Hepatic stellate cell (primary cell): ENCODE data around the gene PTPN9.
"Not testable (repeated sequence)": the region's sequence is repeated elsewhere in the genome, so short reads cannot be mapped to it uniquely, and the experiment has no call there.

ENCODE experiments used
- DNase-seq: peaks from one replicate; pipeline ENCODE4 v3.0.0; 2011; ENCODE audit warnings: low spot score

The PTPN9 gene

DNA sequence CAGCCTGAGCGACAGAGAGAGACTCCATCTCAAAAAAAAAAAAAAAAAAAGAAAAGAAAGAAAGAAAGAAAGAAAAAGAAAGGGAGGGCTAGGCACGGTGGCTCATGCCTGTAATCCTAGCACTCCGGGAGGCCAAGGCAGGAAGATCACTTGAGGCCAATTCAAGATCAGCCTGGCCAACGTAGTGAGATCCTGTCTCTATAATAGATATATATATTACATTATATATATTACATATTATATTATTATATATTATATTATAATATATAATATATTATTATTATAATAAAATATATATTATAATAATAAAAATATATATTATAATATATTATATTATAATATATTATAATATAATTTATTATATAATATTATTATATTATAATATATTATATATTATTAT, 48.9 kb downstream of the PTPN9 start:
- DNase-seq = no peak

DNA sequence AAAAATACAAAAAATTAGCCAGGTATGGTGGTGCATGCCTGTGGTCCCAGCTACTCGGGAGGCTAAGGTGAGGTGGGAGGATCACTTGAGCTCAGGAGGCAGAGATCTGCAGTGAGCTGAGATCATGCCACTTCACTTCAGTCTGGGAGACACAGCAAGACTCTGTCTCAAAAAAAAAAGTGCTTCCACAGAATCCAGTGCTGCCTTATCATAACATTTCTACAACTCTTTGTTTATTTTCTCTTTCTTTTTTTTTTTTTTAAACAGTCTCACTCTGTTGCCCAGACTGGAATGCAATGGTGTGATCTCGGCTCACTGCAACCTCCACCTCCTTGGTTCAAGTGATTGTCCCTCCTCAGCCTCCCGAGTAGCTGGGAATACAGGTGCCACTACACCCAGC, 53.4 kb downstream of the PTPN9 start:
- peak; percentile 27 for DNase-seq

DNA sequence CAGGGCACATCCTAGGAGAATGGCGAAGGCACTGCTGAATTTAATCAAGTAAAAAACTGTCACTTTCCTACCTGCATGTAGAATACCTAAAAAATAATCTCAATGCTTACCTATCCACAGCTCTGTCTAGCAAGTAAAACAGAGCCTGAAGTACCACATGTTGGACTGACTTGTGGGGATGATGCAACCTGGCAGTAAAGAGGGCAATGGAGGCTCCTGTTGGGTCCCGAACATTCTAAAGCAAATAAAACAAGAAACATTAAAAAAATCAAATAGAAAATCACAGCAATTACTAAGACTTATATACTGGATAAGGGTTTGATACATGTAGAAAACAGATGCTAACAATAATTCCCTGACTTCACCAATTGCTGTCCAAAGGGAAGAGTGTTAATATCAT, 56.1 kb downstream of the PTPN9 start:
- DNase-seq = no peak

- DNase-seq = no peak
Observed at GRCh38 chr15:75517233-75517632, 61.9 kb downstream of the PTPN9 start.

DNA sequence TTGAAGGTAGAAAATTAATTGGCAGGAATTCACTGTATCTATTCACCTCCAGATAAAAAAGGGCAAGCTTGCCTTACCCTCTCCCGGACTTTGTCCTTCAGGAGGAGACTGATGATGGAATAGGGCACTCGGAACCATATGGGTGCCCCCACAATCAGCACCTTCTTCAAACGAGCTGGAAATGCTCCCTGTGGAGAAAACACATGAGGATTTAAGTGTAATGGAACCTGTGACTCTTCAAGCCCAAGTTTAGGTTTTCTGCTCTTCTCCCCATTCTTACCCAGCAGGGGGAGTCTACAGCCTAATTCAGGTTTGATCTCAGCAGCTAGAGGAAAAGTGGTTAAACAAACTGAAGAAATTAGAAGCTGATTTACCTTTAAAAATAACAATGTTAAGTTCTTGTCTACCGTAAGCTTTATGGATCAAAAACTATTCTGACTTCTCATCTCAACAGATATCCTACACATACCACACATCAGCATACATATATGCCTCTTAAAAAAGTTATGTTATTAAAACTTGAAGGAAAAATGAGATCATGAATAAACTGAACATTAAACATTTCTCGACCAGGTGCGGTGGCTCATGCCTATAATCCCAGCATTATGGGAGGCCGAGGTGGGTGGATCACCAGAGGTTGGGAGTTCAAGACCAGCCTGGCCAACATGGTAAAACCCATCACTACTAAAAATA, 70.1 kb downstream of the PTPN9 start:
- DNase-seq = peak; percentile 42

DNA sequence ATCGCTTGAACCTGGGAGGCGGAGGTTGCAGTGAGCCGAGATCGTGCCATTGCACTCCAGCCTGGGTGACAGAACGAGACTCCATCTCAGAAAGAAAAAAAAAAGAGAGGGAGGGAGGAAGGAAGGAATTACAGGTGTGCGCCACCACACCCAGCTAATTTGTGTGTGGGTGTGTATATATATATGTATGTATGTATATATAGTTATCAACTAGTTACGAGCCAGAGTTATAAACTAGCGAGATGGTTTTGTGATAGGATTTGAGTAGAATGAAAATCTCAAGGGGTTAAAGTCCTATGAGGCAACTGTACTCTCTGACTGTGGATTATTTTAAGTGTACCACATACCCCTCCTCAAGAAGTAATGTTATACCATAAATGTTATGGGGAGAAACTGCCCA, 76.8 kb downstream of the PTPN9 start:
- no peak for DNase-seq

GRCh38 chr15:75493732-75494131, 85.4 kb downstream of the PTPN9 start:
- no peak for DNase-seq

- DNase-seq = no peak
Observed at GRCh38 chr15:75483961-75484360, 95.2 kb downstream of the PTPN9 start.

DNA sequence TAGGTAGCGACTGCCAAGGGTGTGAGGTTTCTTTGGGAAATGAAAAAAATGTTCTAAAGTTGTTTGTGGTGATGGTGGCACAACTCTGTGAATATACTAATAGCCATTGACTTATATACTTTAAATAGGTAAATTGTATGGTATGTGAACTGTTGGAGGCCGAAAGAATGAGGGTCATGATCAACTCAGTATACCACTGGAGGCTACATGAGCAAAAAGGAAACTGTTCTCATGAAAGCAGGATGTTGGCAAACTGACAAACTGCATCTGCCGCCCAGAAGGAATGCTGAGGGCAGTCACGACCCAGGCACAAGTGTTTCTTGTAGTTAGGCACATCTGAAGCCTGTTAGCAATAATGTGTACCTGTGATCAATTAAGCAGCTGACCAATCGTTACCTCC, 95.6 kb downstream of the PTPN9 start:
- not testable (repeated sequence) for DNase-seq

DNA sequence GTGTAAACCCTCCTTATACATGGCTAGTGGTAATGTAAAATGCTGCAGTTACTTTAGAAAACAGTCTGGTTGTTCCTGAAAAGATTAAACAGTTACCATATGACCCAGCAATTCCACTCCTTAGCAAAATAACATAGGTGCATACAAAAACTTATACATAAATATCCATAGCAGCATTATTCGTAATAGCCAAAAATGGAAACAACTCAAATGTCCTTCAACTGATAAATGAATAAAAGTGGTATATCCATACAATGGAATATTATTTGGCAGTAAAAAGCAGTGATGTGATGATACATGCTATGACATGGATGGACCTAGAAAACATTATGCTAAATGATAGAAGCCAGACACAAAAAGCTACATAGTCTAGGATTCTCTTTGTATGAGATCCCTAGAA, 96.0 kb downstream of the PTPN9 start:
- no peak for DNase-seq

DNA sequence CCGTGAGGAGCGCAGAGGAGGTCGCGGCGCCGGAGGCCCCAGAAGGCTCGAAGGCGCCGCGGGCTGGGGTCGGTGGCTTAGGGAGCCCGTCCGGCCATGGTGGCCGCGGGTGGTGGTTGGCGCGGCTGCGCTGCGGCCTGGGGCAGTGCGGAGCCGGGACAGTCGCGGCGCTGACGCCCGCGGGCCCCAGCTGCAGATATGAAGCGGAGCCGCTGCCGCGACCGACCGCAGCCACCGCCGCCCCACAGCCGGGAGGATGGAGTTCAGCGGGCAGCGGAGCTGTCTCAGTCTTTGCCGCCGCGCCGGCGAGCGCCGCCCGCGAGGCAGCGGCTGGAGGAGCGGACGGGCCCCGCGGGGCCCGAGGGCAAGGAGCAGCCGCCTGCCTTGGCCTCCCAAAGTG, 98.7 kb downstream of the PTPN9 start:
- DNase-seq = not testable (repeated sequence)

DNA sequence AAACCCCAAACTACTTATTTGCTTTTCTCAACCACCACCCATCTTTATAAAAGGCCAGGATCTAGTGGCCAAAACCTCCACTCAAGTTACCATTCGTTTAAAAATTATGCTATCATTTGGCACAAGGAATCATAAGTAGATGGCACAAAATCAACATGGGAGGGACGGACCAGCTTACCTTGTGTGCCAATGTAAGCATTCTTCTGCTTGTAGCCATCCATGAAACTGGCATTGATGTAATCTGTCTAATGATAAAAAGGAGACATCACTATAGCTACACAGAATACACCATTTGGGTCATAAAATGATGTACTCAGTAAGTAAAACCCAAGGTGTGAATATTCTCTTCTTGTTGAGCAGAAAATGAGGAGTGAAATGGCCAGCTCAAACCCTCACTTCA, 99.4 kb downstream of the PTPN9 start:
- no peak for DNase-seq

DNA sequence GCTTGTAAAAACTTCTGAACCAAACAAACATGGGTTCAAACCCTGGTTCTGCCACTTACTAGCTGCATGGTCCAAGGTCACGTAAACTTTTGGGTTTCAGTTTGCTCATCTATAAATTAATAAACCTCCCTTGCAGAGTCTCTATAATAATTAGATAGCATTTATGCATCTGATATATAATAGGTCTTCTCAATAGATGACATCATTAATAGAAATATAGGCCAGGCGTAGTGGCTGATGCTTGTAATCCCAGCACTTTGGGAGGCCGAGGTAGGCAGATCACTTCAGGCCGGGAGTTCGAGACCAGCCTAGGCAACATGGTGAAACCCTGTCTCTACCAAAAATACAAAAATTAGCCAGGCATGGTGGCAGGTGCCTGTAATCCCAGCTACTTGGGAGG, 102.0 kb downstream of the PTPN9 start:
- not testable (repeated sequence) for DNase-seq

DNA sequence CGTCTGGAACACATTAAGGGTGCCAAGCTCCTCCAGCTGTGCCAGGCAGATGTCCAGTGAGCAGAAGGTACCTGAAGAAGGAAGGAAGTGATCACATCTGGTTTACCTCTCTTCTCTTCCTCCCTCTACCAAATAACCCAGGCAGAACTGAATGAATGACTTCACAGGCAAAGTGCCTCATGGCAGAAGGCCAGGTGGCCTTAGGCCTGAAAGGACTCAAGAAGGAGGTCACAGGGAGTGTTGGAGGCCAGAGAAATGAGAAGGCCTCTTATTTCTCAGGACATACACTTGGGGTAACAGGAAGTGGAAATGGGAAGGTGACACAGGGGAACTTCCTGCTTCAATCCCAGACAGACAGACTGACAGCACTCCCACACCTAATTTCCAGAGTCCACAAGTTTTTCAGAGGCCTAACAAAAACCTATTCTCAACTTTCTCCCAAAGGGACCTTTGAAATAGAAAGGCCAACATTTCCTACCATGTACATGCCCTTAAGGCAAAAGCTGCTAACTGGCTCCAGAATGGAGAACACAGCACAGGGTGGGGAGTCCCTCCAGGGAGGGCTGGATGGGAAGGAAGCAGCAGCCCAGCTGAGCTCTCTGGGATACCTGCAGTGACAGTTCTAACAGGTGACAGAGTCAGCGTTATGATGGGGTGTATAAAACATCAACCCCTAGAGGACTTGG, 110.1 kb downstream of the PTPN9 start:
- no peak for DNase-seq

DNA sequence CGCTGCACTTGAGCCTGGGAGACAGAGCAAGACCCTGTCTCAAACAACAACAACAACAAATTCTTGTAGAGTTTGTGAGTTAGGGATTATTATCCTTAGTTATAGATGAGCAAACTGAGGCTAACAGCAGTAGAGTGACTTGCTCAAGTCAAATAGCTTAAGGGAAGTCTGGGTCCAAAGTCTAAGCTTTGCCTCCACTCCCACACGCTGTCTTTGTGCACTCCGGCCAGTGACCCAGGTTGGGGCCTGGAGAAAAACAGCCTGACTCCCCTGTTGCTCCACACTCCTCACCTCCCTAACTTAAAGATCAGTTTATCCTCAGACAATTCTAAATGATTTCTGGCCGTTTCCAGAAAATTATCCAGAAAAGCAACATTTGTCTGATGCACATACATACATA, 118.5 kb downstream of the PTPN9 start:
- DNase-seq = no peak

- no peak for DNase-seq
Observed at GRCh38 chr15:75459581-75459980, 119.5 kb downstream of the PTPN9 start.

GRCh38 chr15:75456710-75457109, 122.4 kb downstream of the PTPN9 start:
- DNase-seq = no peak

GRCh38 chr15:75455982-75456531, 123.1 kb downstream of the PTPN9 start:
- DNase-seq = peak; percentile 49

DNA sequence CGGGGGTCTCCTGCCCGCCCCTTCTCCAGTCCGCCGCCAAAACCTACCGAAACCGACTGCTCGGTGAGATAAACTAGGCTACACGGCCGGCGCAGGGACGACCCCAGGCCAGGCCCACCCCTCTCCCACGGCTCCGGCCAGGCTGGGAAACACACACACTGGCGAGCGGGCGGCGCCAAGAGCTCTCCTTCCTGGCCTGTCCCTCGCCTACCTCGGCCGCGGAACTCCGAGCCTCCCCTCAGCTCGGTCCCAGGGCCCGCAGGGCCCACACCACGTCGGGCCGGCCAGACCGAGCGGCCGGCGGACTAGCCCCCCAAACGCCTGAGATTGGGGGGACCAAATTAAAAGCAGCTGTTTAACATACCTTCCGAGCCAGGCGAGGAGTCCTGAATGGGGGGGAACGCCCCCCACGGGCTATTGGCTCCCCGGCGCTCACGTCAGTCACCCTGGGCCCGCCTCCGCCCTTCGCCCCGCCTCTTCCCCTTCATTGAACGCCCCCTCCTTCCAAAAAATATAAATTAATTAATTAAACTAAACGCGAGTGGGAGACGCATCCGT, 123.6 kb downstream of the PTPN9 start:
- DNase-seq = peak; percentile 92

GRCh38 chr15:75454471-75455378, 124.4 kb downstream of the PTPN9 start:
- peak; percentile 64 for DNase-seq

DNA sequence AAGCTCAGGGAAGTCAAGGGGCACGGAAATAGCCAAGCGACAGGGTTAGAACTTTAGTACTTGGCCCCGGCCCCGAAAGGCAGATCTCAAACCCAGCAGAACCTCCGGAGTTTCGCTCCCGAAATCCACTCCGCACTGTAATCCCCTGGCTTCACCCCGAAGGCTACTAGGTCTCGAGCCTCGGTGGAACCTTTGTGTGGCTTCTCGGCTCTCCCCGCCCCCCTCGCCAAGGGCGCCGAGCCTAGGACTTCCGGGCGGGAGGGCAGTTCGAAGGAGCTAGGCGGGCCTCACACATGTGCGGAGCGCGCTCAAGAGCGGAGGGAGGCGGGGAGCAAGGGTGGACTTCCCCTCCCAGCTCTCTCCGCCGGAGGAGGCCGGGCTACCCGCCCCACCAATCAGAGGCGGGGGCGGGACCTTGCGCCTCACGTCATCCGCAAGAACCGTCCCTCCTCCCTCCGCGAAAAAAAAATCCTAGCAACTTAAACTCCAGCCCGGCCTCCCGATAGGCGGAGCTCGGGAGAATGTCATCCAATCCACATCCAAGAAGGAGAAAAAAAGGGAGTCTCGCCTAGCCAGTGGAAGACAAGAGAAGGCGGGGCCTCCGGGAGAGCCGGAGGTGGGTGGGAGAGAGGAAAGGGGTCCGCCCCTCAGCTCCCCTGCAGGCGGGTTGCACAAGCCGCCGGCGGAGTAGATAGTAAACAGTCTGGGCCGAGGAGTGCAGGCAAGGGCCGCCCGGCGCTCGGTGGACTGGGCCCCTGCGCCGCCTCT, 125.2 kb downstream of the PTPN9 start:
- DNase-seq = peak; percentile 98
